Mesendoderm (in vitro differentiated cells): ENCODE results near the gene NUDT3.

ENCODE experiments used
- DNase-seq: peaks from one replicate; pipeline ENCODE4 v3.0.0; 2013
- H2AK5ac ChIP-seq: 2 replicates; pipeline ENCODE4 v1.6.1; 2013; ENCODE audit warnings: low read length, inconsistent platforms
- H2BK120ac ChIP-seq: 2 replicates; pipeline ENCODE4 v1.6.1; 2013; ENCODE audit warnings: low read depth, mild to moderate bottlenecking, low read length, moderate library complexity, mixed read lengths
- H2BK15ac ChIP-seq: replicated peaks from 2 replicates; pipeline ENCODE4 v1.6.1; 2013; ENCODE audit warnings: low read depth, mild to moderate bottlenecking, moderate library complexity
- H2BK5ac ChIP-seq: 2 replicates; pipeline ENCODE4 v1.6.1; 2013; ENCODE audit warnings: low read length, inconsistent platforms
- H3K18ac ChIP-seq: 2 replicates; pipeline ENCODE4 v1.6.1; 2013; ENCODE audit warnings: mild to moderate bottlenecking, low read length, mixed read lengths
- H3K23ac ChIP-seq: one replicate; pipeline ENCODE4 v1.6.1; 2013; ENCODE audit warnings: low read length
- H3K27ac ChIP-seq: 2 replicates; pipeline ENCODE4 v1.5.1; 2013; ENCODE audit warnings: low read depth, mild to moderate bottlenecking, inconsistent platforms, low read length, moderate library complexity
- H3K27me3 ChIP-seq: 2 replicates; pipeline ENCODE4 v1.6.1; 2013; ENCODE audit warnings: low read length, control low read depth, mild to moderate bottlenecking, inconsistent platforms; ENCODE audit not compliant: insufficient read depth, poor library complexity
- H3K36me3 ChIP-seq: 2 replicates; pipeline ENCODE4 v1.6.1; 2013; ENCODE audit warnings: low read length, inconsistent platforms; ENCODE audit not compliant: control insufficient read depth, insufficient read depth
- H3K4ac ChIP-seq: one replicate; pipeline ENCODE4 v1.6.1; 2013; ENCODE audit warnings: low read depth, mild to moderate bottlenecking, low read length, moderate library complexity
- H3K4me1 ChIP-seq: 2 replicates; pipeline ENCODE4 v1.6.1; 2013; ENCODE audit warnings: low read depth, low read length, inconsistent platforms; ENCODE audit not compliant: control insufficient read depth
- H3K4me2 ChIP-seq: 2 replicates; pipeline ENCODE4 v1.6.1; 2013; ENCODE audit warnings: low read length
- H3K4me3 ChIP-seq: 2 replicates; pipeline ENCODE4 v1.5.1; 2013; ENCODE audit warnings: mild to moderate bottlenecking, low read length
- H3K56ac ChIP-seq: one replicate; pipeline ENCODE4 v1.6.1; 2013; ENCODE audit warnings: low read length
- H3K79me1 ChIP-seq: 2 replicates; pipeline ENCODE4 v1.6.1; 2013; ENCODE audit warnings: low read length, inconsistent platforms
- H3K79me2 ChIP-seq: 2 replicates; pipeline ENCODE4 v1.6.1; 2013; ENCODE audit warnings: mild to moderate bottlenecking, low read length; ENCODE audit not compliant: control insufficient read depth, insufficient read depth
- H3K9ac ChIP-seq: 2 replicates; pipeline ENCODE4 v1.6.1; 2013; ENCODE audit warnings: low read length, inconsistent platforms
- H4K5ac ChIP-seq: one replicate; pipeline ENCODE4 v1.6.1; 2013; ENCODE audit warnings: low read length
- H4K8ac ChIP-seq: one replicate; pipeline ENCODE4 v1.6.1; 2013; ENCODE audit warnings: low read depth, mild to moderate bottlenecking, control low read depth, low read length, moderate library complexity
- WGBS: extraction: QIAGEN DNeasy Blood & Tissue Kit; methylation state at CpG from one replicate; pipeline ENCODE4 v1.1.7; 2013; ENCODE audit warnings: low lambda C conversion rate, missing lambda C conversion rate; ENCODE audit not compliant: insufficient coverage; ENCODE audit errors: extremely low coverage; 5-methylcytosine and 5-hydroxymethylcytosine counted together

The NUDT3 gene

DNA sequence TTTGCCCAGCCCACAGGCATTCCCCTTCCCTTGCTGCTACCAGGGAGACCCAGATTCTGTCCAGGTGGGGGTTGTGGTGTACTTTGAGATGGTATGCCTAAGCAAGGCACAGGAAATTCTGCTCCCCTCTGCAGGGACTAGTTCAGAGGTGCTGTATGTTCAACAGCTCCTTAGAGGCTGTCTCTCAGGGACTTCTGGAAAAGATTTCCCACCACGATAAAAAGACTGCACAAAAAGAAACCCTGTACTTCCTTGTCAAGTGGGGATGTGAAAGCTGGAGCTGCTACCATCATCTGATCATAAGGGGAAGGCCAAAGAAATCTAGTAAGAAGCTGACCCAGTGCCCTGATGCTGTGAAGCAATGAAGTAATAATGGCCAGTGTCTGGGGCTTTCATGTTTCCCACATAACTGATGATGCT lies 92.1 kb downstream of the NUDT3 start:
- WGBS = no CpG with 5 or more reads among the region's 1 CpG

DNA sequence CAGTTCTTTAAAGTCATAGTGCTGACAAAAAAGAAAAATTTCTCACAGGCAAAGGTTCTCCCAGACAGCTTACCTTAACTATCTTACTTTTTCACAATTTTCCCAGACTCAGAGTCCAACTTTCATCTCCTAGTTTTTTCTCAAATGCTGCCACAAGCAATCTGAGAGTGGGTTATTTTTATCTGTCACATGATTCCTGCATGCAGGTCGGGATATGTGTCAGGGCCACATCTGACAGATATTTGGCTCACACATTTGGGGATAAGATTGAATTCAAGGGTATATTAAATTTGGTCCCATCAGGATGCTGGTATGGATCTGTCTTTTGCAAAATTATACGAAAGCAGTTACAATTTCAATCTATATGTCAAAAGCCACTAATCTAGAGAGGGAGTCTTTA lies 93.5 kb downstream of the NUDT3 start:
- no peak overlapping the region for H3K23ac ChIP-seq

More for the DNA sequence above, 92.1 kb downstream of the NUDT3 start:
- Histone ChIP-seq H3K4ac (no peak overlapping the region), H3K4me1 (no peaks in the 10 kb centered on the region), H2BK5ac (no peak overlapping the region), H3K79me2 (no peaks in the 10 kb centered on the region), H3K18ac (no peak overlapping the region), H3K9ac (no peak overlapping the region), H3K36me3 (no peaks in the 10 kb centered on the region), H3K79me1 (no peaks in the 10 kb centered on the region), H3K23ac (no peak overlapping the region), H3K27ac (no peak overlapping the region), H3K4me2 (no peak overlapping the region), H2AK5ac (no peak overlapping the region), H2BK120ac (no peak overlapping the region), H3K27me3 (no peaks in the 10 kb centered on the region), H4K8ac (no peak overlapping the region), H4K5ac (no peak overlapping the region), H3K4me3 (no peak overlapping the region), H2BK15ac (no peak overlapping the region), H3K56ac (no peak overlapping the region)
- no peak for DNase-seq

DNA sequence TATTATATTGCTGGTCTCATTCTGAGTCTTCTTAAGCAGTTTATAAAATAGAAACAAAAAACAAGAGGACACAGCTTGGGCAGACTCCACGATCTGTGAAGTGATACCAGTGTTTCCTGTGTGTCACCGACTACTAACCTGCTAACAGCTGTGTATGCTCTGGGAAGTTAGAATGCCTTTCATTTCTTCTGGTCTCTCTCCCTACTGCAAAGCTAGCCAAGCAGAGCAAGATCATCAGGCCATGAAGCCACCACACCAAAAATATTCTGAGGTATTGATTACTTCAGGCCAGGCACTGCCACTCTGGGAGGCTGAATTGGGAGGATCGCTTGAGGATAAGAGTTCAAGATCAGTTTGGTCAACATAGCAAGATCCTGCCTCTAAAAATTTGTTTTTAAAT lies 96.7 kb downstream of the NUDT3 start:
- Histone ChIP-seq H2BK15ac (no peak overlapping the region), H3K27me3 (no peaks in the 10 kb centered on the region), H3K4ac (no peak overlapping the region), H3K79me2 (no peaks in the 10 kb centered on the region), H2AK5ac (no peak overlapping the region), H2BK120ac (no peak overlapping the region), H3K27ac (no peak overlapping the region), H3K4me1 (no peaks in the 10 kb centered on the region), H3K18ac (no peak overlapping the region), H4K5ac (no peak overlapping the region), H3K4me2 (no peak overlapping the region), H3K4me3 (no peak overlapping the region), H3K56ac (no peak overlapping the region), H4K8ac (no peak overlapping the region), H3K9ac (no peak overlapping the region), H3K79me1 (no peaks in the 10 kb centered on the region), H3K23ac (no peak overlapping the region), H2BK5ac (no peak overlapping the region), H3K36me3 (peaks cover 3% of the 10 kb centered on the region)
- WGBS = no CpG with 5 or more reads among the region's 3 CpGs
- DNase-seq = no peak

More for the DNA sequence above, 93.5 kb downstream of the NUDT3 start:
- no peak overlapping the region for H2AK5ac ChIP-seq
- no peak overlapping the region for H3K18ac ChIP-seq
- H4K8ac ChIP-seq = no peak overlapping the region
- H3K4me3 ChIP-seq = no peak overlapping the region
- WGBS = no CpG with 5 or more reads among the region's 2 CpGs
- no peak for DNase-seq
- no peak overlapping the region for H2BK120ac ChIP-seq
- H3K56ac ChIP-seq = no peak overlapping the region
- no peaks in the 10 kb centered on the region for H3K36me3 ChIP-seq
- H3K79me1 ChIP-seq = no peaks in the 10 kb centered on the region
- no peak overlapping the region for H3K4me2 ChIP-seq
- no peak overlapping the region for H4K5ac ChIP-seq
- H3K27ac ChIP-seq = no peak overlapping the region
- no peak overlapping the region for H2BK15ac ChIP-seq
- no peaks in the 10 kb centered on the region for H3K27me3 ChIP-seq
- no peak overlapping the region for H3K4ac ChIP-seq
- no peak overlapping the region for H2BK5ac ChIP-seq
- H3K79me2 ChIP-seq = no peaks in the 10 kb centered on the region
- H3K4me1 ChIP-seq = no peaks in the 10 kb centered on the region
- no peak overlapping the region for H3K9ac ChIP-seq

DNA sequence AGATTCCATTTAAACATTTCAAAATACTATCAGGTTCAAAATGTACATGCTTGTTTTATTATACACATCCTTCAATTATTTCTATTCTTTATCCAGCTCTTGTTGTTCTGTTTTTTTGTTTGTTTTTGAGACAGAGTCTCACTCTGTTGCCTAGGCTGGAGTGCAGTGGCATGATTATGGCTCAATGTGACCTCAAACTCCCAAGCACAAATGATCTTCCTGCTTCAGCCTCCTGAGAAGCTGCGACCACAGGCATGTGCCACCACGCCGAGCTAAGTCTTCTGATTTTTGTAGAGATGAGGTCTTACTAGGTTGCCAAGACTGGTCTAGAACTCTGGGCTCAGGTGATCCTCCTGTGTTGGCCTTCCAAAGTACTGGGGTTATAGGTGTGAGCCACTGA lies 99.5 kb downstream of the NUDT3 start:
- Histone ChIP-seq H4K8ac (no peak overlapping the region), H3K4me3 (no peak overlapping the region), H3K23ac (no peak overlapping the region), H2BK5ac (no peak overlapping the region), H3K9ac (no peak overlapping the region), H4K5ac (no peak overlapping the region), H2AK5ac (no peak overlapping the region), H3K27me3 (no peaks in the 10 kb centered on the region), H3K56ac (no peak overlapping the region), H3K27ac (no peak overlapping the region), H3K4me1 (no peaks in the 10 kb centered on the region), H3K36me3 (peaks cover 3% of the 10 kb centered on the region), H3K4ac (no peak overlapping the region), H3K4me2 (no peak overlapping the region), H2BK15ac (no peak overlapping the region), H3K79me1 (no peaks in the 10 kb centered on the region), H3K18ac (no peak overlapping the region), H3K79me2 (no peaks in the 10 kb centered on the region), H2BK120ac (no peak overlapping the region)
- WGBS = no CpG with 5 or more reads among the region's 3 CpGs
- DNase-seq = no peak

DNA sequence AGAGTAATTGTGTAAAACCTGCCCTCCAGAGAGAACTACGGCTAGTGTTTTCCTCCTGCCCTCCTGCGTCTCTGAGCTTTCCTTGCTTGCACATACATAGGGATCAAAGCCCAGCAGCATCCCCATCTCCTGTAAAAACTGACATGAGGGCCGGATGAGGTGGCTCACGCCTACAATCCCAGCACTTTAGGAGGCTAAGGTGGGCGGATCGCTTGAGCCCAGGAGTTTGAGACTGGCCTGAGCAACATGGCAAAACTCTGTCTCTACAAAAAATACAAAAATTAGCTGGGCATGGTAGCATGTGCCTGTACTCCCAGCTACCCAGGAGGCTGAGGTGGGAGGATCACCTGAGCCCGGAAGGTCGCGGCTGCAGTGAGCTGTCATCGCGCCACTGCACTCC lies 103.3 kb downstream of the NUDT3 start:
- Histone ChIP-seq H4K8ac (no peak overlapping the region), H3K4me3 (no peak overlapping the region), H3K79me2 (no peaks in the 10 kb centered on the region), H2BK5ac (no peak overlapping the region), H3K79me1 (no peaks in the 10 kb centered on the region), H3K27ac (no peak overlapping the region), H3K9ac (no peak overlapping the region), H3K27me3 (no peaks in the 10 kb centered on the region), H3K4me2 (no peak overlapping the region), H2BK15ac (no peak overlapping the region), H2BK120ac (no peak overlapping the region), H4K5ac (no peak overlapping the region), H3K4ac (no peak overlapping the region), H3K23ac (no peak overlapping the region), H2AK5ac (no peak overlapping the region), H3K4me1 (no peaks in the 10 kb centered on the region), H3K36me3 (peaks cover 3% of the 10 kb centered on the region), H3K18ac (no peak overlapping the region), H3K56ac (no peak overlapping the region)
- DNase-seq = no peak
- no CpG with 5 or more reads among the region's 11 CpGs for WGBS

DNA sequence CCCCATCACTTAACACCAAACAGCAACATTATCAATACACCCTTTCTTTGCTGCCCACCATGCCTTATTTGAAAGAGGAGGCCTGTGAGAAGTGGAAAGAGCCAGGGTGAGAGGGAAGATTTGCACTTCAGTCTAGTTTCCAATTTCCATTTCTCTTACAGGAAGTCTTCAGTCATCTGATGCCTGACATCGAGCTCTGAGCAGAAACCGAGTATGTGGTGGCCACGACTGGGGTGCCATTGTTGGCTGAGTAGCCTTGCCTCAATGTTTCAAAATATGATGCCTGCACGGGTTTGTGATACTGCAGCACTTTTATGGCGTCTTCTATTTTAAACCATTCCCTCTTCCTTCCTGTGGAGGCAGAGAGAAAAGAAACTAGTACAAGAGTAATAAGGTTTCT lies 103.9 kb downstream of the NUDT3 start:
- Histone ChIP-seq H3K23ac (no peak overlapping the region), H3K4ac (no peak overlapping the region), H3K18ac (no peak overlapping the region), H3K27ac (no peak overlapping the region), H3K79me1 (no peaks in the 10 kb centered on the region), H3K27me3 (no peaks in the 10 kb centered on the region), H3K36me3 (peaks cover 3% of the 10 kb centered on the region), H3K9ac (no peak overlapping the region), H2BK5ac (no peak overlapping the region), H3K79me2 (no peaks in the 10 kb centered on the region), H2BK15ac (no peak overlapping the region), H3K4me1 (no peaks in the 10 kb centered on the region), H2BK120ac (no peak overlapping the region), H4K8ac (no peak overlapping the region), H3K56ac (no peak overlapping the region), H3K4me2 (no peak overlapping the region), H4K5ac (no peak overlapping the region), H2AK5ac (no peak overlapping the region), H3K4me3 (no peak overlapping the region)
- no CpG with 5 or more reads among the region's 5 CpGs for WGBS
- DNase-seq = no peak
